ENCODE data around the gene PTPRM. TPM values are rescaled to one million over a fixed set of nuclear protein-coding genes. Genes with fewer than 3 reads are reported as not detected.

The PTPRM gene
- total and polyA plus RNA-seq, 2 donors (not counting 3 experiments of a cell fraction or from before 2014, with no cell fraction given), result 37.4 to 43.7 TPM

- Histone ChIP-seq H3K27me3 (ENCODE audit: control insufficient read depth in 2 of 2, insufficient read depth in 2 of 2, low read length in 2 of 2) (no peaks in the 10 kb centered on the region), H2AFZ (ENCODE audit: low read depth, low read length) (no peak overlapping the region), H3K9me1 (replicated peaks; ENCODE audit: control insufficient read depth, extremely low read depth, insufficient read depth, low read length) (no peaks in the 10 kb centered on the region), H3K4me2 (ENCODE audit: insufficient read depth, low read length) (no peak overlapping the region), H3K27ac (ENCODE audit: insufficient read depth, low read depth, low read length) (no peak overlapping the region), H3K79me2 (ENCODE audit: control insufficient read depth, insufficient read depth, low read length) (no peaks in the 10 kb centered on the region), H3K4me3 (replicated peaks in 1 of 3; ENCODE audit: insufficient read depth in 1 of 3, low read depth in 1 of 3, low read length in 3 of 3) (no peak overlapping the region), H3K9me3 (replicated peaks; ENCODE audit: control insufficient read depth, insufficient read depth, low read length) (no peaks in the 10 kb centered on the region), H3K9ac (replicated peaks; ENCODE audit: extremely low read depth, insufficient read depth, low read length) (no peak overlapping the region), H3K4me1 (ENCODE audit: control insufficient read depth, extremely low read depth, insufficient read depth, low read length) (no peaks in the 10 kb centered on the region), H4K20me1 (replicated peaks; ENCODE audit: control insufficient read depth, extremely low read depth, insufficient read depth, low read length) (no peaks in the 10 kb centered on the region), H3K36me3 (ENCODE audit: control insufficient read depth in 2 of 2, extremely low read depth in 1 of 2, insufficient read depth in 2 of 2, low read length in 2 of 2) (no peaks in the 10 kb centered on the region)
- CTCF ChIA-PET, result no interaction called here
- no TSS peak for BruUV-seq (replicated peaks)
- intact Hi-C loops (cut with micrococcal nuclease), result no loop called here
- POLR2A ChIA-PET, result no interaction called here
- dilution Hi-C loops (cut with MboI; ENCODE audit: extremely low pct_ligation_motif_present, low sequenced_read_pairs), result no loop called here
- no peak for TF ChIP-seq JUN (IDR thresholded peaks at IDR 0.05; ENCODE audit: borderline replicate concordance, insufficient read depth, insufficient read length, low read depth)
- no peak for TF ChIP-seq MAX (IDR thresholded peaks at IDR 0.05; ENCODE audit: insufficient read depth, insufficient read length)
- TF ChIP-seq FOS (IDR thresholded peaks at IDR 0.05; ENCODE audit: borderline replicate concordance, insufficient read depth, low read length), result no peak
- TF ChIP-seq, protein P1, sequence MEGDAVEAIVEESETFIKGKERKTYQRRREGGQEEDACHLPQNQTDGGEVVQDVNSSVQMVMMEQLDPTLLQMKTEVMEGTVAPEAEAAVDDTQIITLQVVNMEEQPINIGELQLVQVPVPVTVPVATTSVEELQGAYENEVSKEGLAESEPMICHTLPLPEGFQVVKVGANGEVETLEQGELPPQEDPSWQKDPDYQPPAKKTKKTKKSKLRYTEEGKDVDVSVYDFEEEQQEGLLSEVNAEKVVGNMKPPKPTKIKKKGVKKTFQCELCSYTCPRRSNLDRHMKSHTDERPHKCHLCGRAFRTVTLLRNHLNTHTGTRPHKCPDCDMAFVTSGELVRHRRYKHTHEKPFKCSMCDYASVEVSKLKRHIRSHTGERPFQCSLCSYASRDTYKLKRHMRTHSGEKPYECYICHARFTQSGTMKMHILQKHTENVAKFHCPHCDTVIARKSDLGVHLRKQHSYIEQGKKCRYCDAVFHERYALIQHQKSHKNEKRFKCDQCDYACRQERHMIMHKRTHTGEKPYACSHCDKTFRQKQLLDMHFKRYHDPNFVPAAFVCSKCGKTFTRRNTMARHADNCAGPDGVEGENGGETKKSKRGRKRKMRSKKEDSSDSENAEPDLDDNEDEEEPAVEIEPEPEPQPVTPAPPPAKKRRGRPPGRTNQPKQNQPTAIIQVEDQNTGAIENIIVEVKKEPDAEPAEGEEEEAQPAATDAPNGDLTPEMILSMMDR (IDR thresholded peaks at IDR 0.05; ENCODE audit: extremely low read depth in 1 of 2, insufficient read depth in 1 of 2, low read depth in 1 of 2, low read length in 2 of 2), result no peak
- TF ChIP-seq MYC (IDR thresholded peaks at IDR 0.05; ENCODE audit: low read depth, low read length), result no peak
- no peak for TF ChIP-seq EZH2 (IDR thresholded peaks at IDR 0.05; ENCODE audit: borderline replicate concordance, low read depth, low read length, severe bottlenecking)
- no peak for TF ChIP-seq POLR2A (IDR thresholded peaks at IDR 0.05; ENCODE audit: low read depth, low read length)
- TF ChIP-seq POLR2AphosphoS5 (IDR thresholded peaks at IDR 0.05; ENCODE audit: insufficient read depth, low read depth, low read length), result no peak
- no peak for TF ChIP-seq GATA2 (IDR thresholded peaks at IDR 0.05; ENCODE audit: insufficient read depth, insufficient read length, low read depth, low read length)
- no peak for FAIRE-seq
- DNase-seq (ENCODE audit: low read depth, low spot score), result no peak
Observed at GRCh38 chr18:8218197-8218596, 651.1 kb downstream of the PTPRM start.

Measured in endothelial cell of umbilical vein (primary cell).